ENCODE results near the gene APBB2. TPM values are rescaled to one million over a fixed set of nuclear protein-coding genes. Genes with fewer than 3 reads are reported as not detected.

Gene APBB2
- total and polyA plus RNA-seq, 2 of the 8 experiments (the other 6 are each of a cell fraction or from before 2014, with no cell fraction given), result 58.7 to 59.4 TPM

GRCh38 chr4:40910706-40911105, 303.6 kb downstream of the APBB2 start:
- Histone ChIP-seq H3K4me1 (replicated peaks in 1 of 4; ENCODE audit: control insufficient read depth in 3 of 4, insufficient read depth in 4 of 4, low read length in 3 of 4) (peaks cover 0 to 7% (median 4%) of the 10 kb centered on the region in 4 experiments; a peak in 5 of 7 replicates), H4K5ac (ENCODE audit: insufficient read length, low read depth, low read length) (no peak overlapping the region), H3K4me3 (ENCODE audit: extremely low read depth in 1 of 4, insufficient read depth in 2 of 4, low read depth in 3 of 4, low read length in 4 of 4) (no peak overlapping the region), H3K56ac (replicated peaks; ENCODE audit: insufficient read length, low read depth, low read length) (no peak overlapping the region), H3K18ac (ENCODE audit: extremely low read depth, low read length) (no peak overlapping the region), H2BK12ac (ENCODE audit: low read depth, low read length) (no peak overlapping the region), H3K23me2 (ENCODE audit: low read depth, low read length) (no peaks in the 10 kb centered on the region; the same call in 1 of the 2 replicates), H4K20me1 (replicated peaks in 1 of 2; ENCODE audit: control insufficient read depth in 1 of 2, insufficient read depth in 2 of 2, low read length in 2 of 2) (no peaks in the 10 kb centered on the region), H3K27me3 (replicated peaks in 1 of 4; ENCODE audit: control insufficient read depth in 3 of 4, extremely low read depth in 1 of 4, insufficient read depth in 3 of 4, low read length in 3 of 4) (no peaks in the 10 kb centered on the region), H2AK5ac (ENCODE audit: low read depth, low read length) (no peak overlapping the region), H3K23ac (ENCODE audit: insufficient read length) (no peak overlapping the region), H4K8ac (ENCODE audit: extremely low read depth, insufficient read depth, low read length) (no peak overlapping the region), H4K91ac (replicated peaks; ENCODE audit: insufficient read length, low read length) (no peak overlapping the region), H3K14ac (ENCODE audit: insufficient read length) (no peak overlapping the region), H3K79me2 (ENCODE audit: control insufficient read depth in 1 of 2, insufficient read depth in 2 of 2, low read length in 2 of 2) (no peaks in the 10 kb centered on the region), H3K27ac (ENCODE audit: low read depth, low read length) (no peak overlapping the region), H3K9ac (replicated peaks in 1 of 4; ENCODE audit: extremely low read depth in 1 of 4, low read depth in 3 of 4, low read length in 3 of 4) (no peak overlapping the region), H3K36me3 (ENCODE audit: control insufficient read depth in 2 of 4, insufficient read depth in 4 of 4, low read length in 3 of 4) (no peaks in the 10 kb centered on the region), H2BK20ac (ENCODE audit: low read length) (no peak overlapping the region), H3K4me2 (ENCODE audit: insufficient read depth in 1 of 2, low read depth in 2 of 2, low read length in 2 of 2) (no peak overlapping the region), H2BK15ac (ENCODE audit: low read length) (no peak overlapping the region), H3K4ac (replicated peaks; ENCODE audit: insufficient read length, low read depth, low read length) (no peak overlapping the region), H2BK120ac (replicated peaks; ENCODE audit: low read depth, low read length) (no peak overlapping the region), H3K9me3 (ENCODE audit: insufficient read depth in 2 of 2, low read depth in 1 of 2, low read length in 1 of 2) (no peaks in the 10 kb centered on the region), H3K79me1 (ENCODE audit: low read depth, low read length) (no peaks in the 10 kb centered on the region), H2AFZ (ENCODE audit: low read length) (no peak overlapping the region), H2BK5ac (ENCODE audit: low read depth, low read length) (no peak overlapping the region)
- WGBS, 2 experiments (ENCODE audit: extremely low coverage in 1 of 2, insufficient coverage in 1 of 2, insufficient read length in 1 of 2, insufficient replicate concordance in 2 of 2, low coverage in 1 of 2, low lambda C conversion rate in 2 of 2, missing lambda C conversion rate in 1 of 2), result 94% methylated on average over 5 of the region's 5 CpGs; no CpG with 5 or more reads in 1 of the 2 experiments
- no peak for TF ChIP-seq SRF (IDR thresholded peaks at IDR 0.05; ENCODE audit: low read depth, low read length)
- no peak for TF ChIP-seq SAP30 (IDR thresholded peaks at IDR 0.05; ENCODE audit: insufficient read depth, insufficient replicate concordance, low read length)
- TF ChIP-seq POLR2A (IDR thresholded peaks at IDR 0.05; ENCODE audit: control extremely low read depth in 1 of 2, low read depth in 2 of 2, low read length in 2 of 2), result no peak
- no peak for TF ChIP-seq E2F6 (IDR thresholded peaks at IDR 0.05)
- TF ChIP-seq SP2 (IDR thresholded peaks at IDR 0.05; ENCODE audit: low read length), result no peak
- TF ChIP-seq ATF2 (IDR thresholded peaks at IDR 0.05; ENCODE audit: low read length), result no peak
- no peak for TF ChIP-seq CTCF (IDR thresholded peaks at IDR 0.05; ENCODE audit: control extremely low read depth in 1 of 3, insufficient read depth in 1 of 3, low read depth in 1 of 3, low read length in 3 of 3)
- CTCF ChIA-PET (ENCODE audit: partially characterized antibody), result interaction anchor here (1.0 to 14.6 kb wide), 13 partner anchors 10 to 355 kb away, joined by 3 to 224 read pairs (median 6); partner anchors contain the start of genes APBB2 and UCHL1
- no peak for FAIRE-seq
- no peak for DNase-seq (ENCODE audit: low read depth in 1 of 2, low spot score in 2 of 2)
- POLR2A ChIA-PET (ENCODE audit: partially characterized antibody), result interaction anchor here (1.1 to 2.1 kb wide), 4 partner anchors 67 to 348 kb away, joined by 3 to 10 read pairs (median 4); partner anchors contain the start of genes APBB2 and UCHL1

All from H1 (cell line).